Activated B cell treated with CpG ODN at 0.5 μM for 24 hours (primary cell): ENCODE data around the gene RAPGEF6. TPM values are rescaled to one million over a fixed set of nuclear protein-coding genes. Genes with fewer than 3 reads are reported as not detected.
"Not testable (repeated sequence)": the region's sequence is repeated elsewhere in the genome, so short reads cannot be mapped to it uniquely, and the experiment has no call there.

ENCODE experiments used
- ATAC-seq: fragments of 200-7000 bp; cut with Tn5 transposase; one replicate; pipeline ENCODE4 v1.10.0; 2021; ENCODE audit warnings: low read depth, mild to moderate bottlenecking, moderate library complexity
- CTCF ChIA-PET: fragments of 350-600 bp; sonication (Branson Sonifier 250); formaldehyde crosslinking; loops from one replicate; lab custom pipeline; 2021; ENCODE audit warnings: antibody characterized with exemption; lab: Charles Lee
- POLR2A ChIA-PET: fragments of 350-600 bp; sonication (Branson Sonifier 250); formaldehyde crosslinking; loops from one replicate; lab custom pipeline; 2021; ENCODE audit warnings: antibody characterized with exemption; lab: Charles Lee
- DNase-seq: peaks from one replicate; pipeline ENCODE4 v3.0.0; 2022
- H3K27ac Mint-ChIP-seq: one replicate; pipeline ENCODE4 v1.8.0; 2020; ENCODE audit warnings: mixed read lengths
- H3K27me3 Mint-ChIP-seq: one replicate; pipeline ENCODE4 v1.8.0; 2021; ENCODE audit warnings: mixed read lengths
- H3K36me3 Mint-ChIP-seq: one replicate; pipeline ENCODE4 v1.8.0; 2021; ENCODE audit warnings: low read depth, mixed read lengths
- H3K4me1 Mint-ChIP-seq: one replicate; pipeline ENCODE4 v1.8.0; 2021; ENCODE audit warnings: mixed read lengths
- H3K4me3 Mint-ChIP-seq: one replicate; pipeline ENCODE4 v1.8.0; 2020; ENCODE audit warnings: mild to moderate bottlenecking, mixed read lengths
- H3K9me3 Mint-ChIP-seq: one replicate; pipeline ENCODE4 v1.8.0; 2020; ENCODE audit warnings: mixed read lengths
- CTCF ChIP-seq: fragments of 200-600 bp; IDR thresholded peaks from one replicate; pipeline ENCODE4 v1.8.0; 2022; ENCODE audit warnings: antibody characterized with exemption, mild to moderate bottlenecking
- intact Hi-C: fragments of 100-400 bp; cut with micrococcal nuclease; formaldehyde crosslinking; loops from one replicate; pipeline ENCODE4 v1.15.1; 2024
- total RNA-seq: library from RNA; stranded (reverse); gene quantifications from 2 replicates; pipeline ENCODE4 v1.2.3, GENCODE V29; 2022

Gene RAPGEF6
- total RNA-seq, 1 donor from 2014 or later: 45.1 TPM

GRCh38 chr5:131405674-131406073 lies 229.4 kb downstream of the RAPGEF6 start:
- no peak for TF ChIP-seq CTCF
- no peak overlapping the region for H3K27ac Mint-ChIP-seq
- ATAC-seq (no peak), DNase-seq (no peak)
- H3K9me3 Mint-ChIP-seq: peaks cover 17% of the 10 kb centered on the region
- no peaks in the 10 kb centered on the region for H3K4me1 Mint-ChIP-seq
- ChIA-PET CTCF (no interaction called here), POLR2A (interaction anchor here (0.6 to 1.1 kb wide), 3 partner anchors 8 to 128 kb away, joined by 3 read pairs; no protein-coding TSS in a partner anchor)
- no peak overlapping the region for H3K4me3 Mint-ChIP-seq
- intact Hi-C loops: no loop called here
- peaks cover 62% of the 10 kb centered on the region for H3K36me3 Mint-ChIP-seq
- no peaks in the 10 kb centered on the region for H3K27me3 Mint-ChIP-seq

- no peak overlapping the region for H3K4me3 Mint-ChIP-seq
- H3K27me3 Mint-ChIP-seq: no peaks in the 10 kb centered on the region
- peaks cover 66% of the 10 kb centered on the region for H3K36me3 Mint-ChIP-seq
- intact Hi-C loops: no loop called here
- peaks cover 17% of the 10 kb centered on the region for H3K9me3 Mint-ChIP-seq
- TF ChIP-seq CTCF: no peak
- POLR2A ChIA-PET: interaction anchor here (1.2 kb wide), 1 partner anchor 237 kb away, joined by 4 read pairs; no protein-coding TSS in a partner anchor
- no peak for DNase-seq
- no peak for ATAC-seq
- H3K27ac Mint-ChIP-seq: peak overlapping the region; percentile 36
- peaks cover 34% of the 10 kb centered on the region for H3K4me1 Mint-ChIP-seq
- CTCF ChIA-PET: no interaction called here
These were observed 234.4 kb downstream of the RAPGEF6 start for GRCh38 chr5:131400585-131400984.

- H3K4me3 Mint-ChIP-seq, intact Hi-C loops, DNase-seq, H3K27me3 Mint-ChIP-seq, ATAC-seq, CTCF ChIA-PET: not testable (repeated sequence)
- Mint-ChIP-seq H3K9me3 (peaks cover 17% of the 10 kb centered on the region), H3K4me1 (peaks cover 46% of the 10 kb centered on the region), H3K36me3 (peaks cover 71% of the 10 kb centered on the region), H3K27ac (peak overlapping the region; percentile 32)
- POLR2A ChIA-PET: interaction anchor here (0.9 kb wide), 1 partner anchor 17 kb away, joined by 3 read pairs; no protein-coding TSS in a partner anchor
These were observed 236.0 kb downstream of the RAPGEF6 start for GRCh38 chr5:131399007-131399406.

- intact Hi-C loops: no loop called here
- POLR2A ChIA-PET: interaction anchor here (0.6 to 1.9 kb wide), 5 partner anchors 14 to 144 kb away, joined by 3 to 8 read pairs (median 3); no protein-coding TSS in a partner anchor
These were observed 238.3 kb downstream of the RAPGEF6 start for GRCh38 chr5:131396630-131397273.

GRCh38 chr5:131396015-131396414 lies 239.0 kb downstream of the RAPGEF6 start:
- Mint-ChIP-seq H3K27ac (peak overlapping the region; percentile 82), H3K36me3 (peaks cover 80% of the 10 kb centered on the region), H3K4me1 (peaks cover 69% of the 10 kb centered on the region), H3K4me3 (peak overlapping the region; percentile 24), H3K9me3 (peaks cover 4% of the 10 kb centered on the region), H3K27me3 (no peaks in the 10 kb centered on the region)
- no peak for DNase-seq
- intact Hi-C loops: no loop called here
- POLR2A ChIA-PET: interaction anchor here (0.6 to 1.9 kb wide), 6 partner anchors 15 to 143 kb away, joined by 3 to 8 read pairs (median 3); partner anchors contain the start of gene CDC42SE2
- TF ChIP-seq CTCF: no peak
- CTCF ChIA-PET: interaction anchor here (1.1 kb wide), 1 partner anchor 14 kb away, joined by 4 read pairs; no protein-coding TSS in a partner anchor
- peak; percentile 47 for ATAC-seq

More at GRCh38 chr5:131396630-131397273, 238.3 kb downstream of the RAPGEF6 start:
- ATAC-seq (no peak), DNase-seq (no peak)
- Mint-ChIP-seq H3K4me1 (peaks cover 69% of the 10 kb centered on the region), H3K4me3 (no peak overlapping the region), H3K27me3 (no peaks in the 10 kb centered on the region), H3K36me3 (peaks cover 74% of the 10 kb centered on the region), H3K9me3 (peaks cover 4% of the 10 kb centered on the region), H3K27ac (peak overlapping the region; percentile 82)
- no peak for TF ChIP-seq CTCF
- CTCF ChIA-PET: interaction anchor here (1.1 kb wide), 1 partner anchor 15 kb away, joined by 4 read pairs; no protein-coding TSS in a partner anchor
